ENCODE measurements around the gene DKK3. TPM values are rescaled to one million over a fixed set of nuclear protein-coding genes. Genes with fewer than 3 reads are reported as not detected.
"Not testable (repeated sequence)": the region's sequence is repeated elsewhere in the genome, so short reads cannot be mapped to it uniquely, and the experiment has no call there.

The DKK3 gene
- polyA plus RNA-seq, 3 donors = 46.0 to 69.5 (median 60.4) TPM

- DNase-seq = no peak
Observed at GRCh38 chr11:12043221-12043620, 34.8 kb upstream of the DKK3 start.

- DNase-seq = peak; percentile 55
Observed at GRCh38 chr11:12042215-12042676, 33.8 kb upstream of the DKK3 start.

GRCh38 chr11:12040719-12041118 is 32.3 kb upstream of the DKK3 start:
- not testable (repeated sequence) for DNase-seq

DNA sequence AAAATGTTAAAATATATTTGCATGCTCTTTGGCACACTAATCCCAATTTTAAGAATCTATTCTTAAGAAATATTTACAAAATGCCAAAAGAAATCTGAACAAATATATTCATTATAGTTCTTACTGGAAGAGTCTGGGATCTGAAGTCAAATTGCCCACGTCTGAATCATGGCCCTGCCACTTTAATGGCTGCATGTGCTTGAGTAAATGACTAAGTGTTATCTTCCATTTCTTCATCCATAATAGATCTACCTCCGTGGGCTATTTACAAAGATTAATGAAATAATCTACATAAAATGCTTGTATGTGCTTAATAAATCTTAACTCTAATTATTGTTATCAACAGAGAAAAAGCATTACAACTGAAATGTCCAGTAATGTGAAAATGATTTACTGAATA is 24.5 kb upstream of the DKK3 start:
- no peak for DNase-seq

DNA sequence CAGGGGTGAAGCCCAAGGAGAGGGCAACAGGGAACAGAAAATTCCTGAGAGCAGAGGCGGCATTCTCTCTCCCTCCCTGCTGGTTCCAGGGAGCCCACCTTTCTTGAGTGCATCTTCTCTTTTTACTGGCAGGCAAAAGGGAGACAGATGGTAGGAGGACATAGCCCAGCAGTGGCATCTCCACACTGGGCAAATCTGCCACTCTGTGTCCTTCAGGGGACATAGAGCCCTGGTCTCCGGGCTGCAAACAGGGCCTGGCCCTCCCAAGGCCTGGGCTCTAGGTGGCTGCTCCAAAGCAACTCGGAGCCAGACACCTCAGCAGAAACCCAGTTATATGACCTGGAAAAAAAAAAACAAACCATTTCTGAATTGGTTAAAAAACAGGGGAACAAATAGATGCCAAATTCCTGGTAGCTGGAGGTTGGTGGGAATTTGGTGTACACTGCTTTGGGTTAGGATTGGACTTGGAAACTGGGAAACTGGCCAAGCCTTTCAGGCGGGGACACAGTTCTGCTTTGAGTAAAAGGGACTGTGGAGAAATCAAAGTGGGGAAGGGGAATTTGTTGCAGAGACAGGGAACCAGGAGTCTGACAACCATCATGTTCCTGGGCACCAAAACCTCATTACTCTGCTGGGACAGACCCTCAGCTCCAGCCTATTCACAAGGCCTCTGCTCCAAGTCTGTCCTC is 23.6 kb upstream of the DKK3 start:
- DNase-seq = no peak

- no peak for DNase-seq
Observed at GRCh38 chr11:12029738-12030363, 21.4 kb upstream of the DKK3 start.

DNA sequence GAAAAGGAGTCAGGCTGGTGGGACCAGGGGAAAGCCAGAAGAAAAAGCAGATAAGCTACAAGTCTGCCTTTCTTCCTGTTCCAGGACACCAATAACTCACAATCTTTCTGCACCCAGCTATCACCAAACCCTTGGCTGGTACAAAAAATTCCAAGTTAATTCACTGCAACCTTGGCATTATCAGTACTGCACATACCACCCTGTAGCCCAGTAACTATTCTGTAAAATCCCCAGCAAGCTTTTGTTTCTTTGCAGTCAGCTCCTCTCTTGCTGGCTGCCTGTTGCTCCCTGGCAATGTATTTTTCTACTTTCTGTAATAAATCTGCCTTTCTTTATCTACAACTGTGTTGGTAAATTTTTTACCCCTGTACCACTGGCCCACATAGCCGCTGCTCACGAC is 20.7 kb upstream of the DKK3 start:
- DNase-seq = no peak

DNA sequence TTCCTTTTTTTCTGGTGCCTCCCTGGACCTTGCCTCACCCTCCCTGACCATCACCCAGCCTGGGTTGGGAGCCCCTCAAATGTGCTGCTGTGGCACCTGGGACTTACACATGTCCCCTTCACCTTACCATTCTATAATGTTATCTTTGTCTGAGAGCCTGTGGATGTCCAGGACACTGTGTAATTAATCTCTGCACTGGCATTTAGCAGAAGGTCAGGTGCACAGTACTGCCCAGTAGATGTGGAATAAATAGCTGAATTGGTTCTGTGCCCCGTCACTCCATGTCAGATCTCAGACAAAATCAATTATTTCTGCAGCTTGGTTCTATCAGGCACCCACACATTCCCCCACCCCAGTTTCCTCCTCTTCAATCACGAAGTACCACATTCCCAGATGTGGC is 19.9 kb upstream of the DKK3 start:
- DNase-seq = no peak

GRCh38 chr11:12026331-12027211 is 18.1 kb upstream of the DKK3 start:
- no peak for DNase-seq

DNA sequence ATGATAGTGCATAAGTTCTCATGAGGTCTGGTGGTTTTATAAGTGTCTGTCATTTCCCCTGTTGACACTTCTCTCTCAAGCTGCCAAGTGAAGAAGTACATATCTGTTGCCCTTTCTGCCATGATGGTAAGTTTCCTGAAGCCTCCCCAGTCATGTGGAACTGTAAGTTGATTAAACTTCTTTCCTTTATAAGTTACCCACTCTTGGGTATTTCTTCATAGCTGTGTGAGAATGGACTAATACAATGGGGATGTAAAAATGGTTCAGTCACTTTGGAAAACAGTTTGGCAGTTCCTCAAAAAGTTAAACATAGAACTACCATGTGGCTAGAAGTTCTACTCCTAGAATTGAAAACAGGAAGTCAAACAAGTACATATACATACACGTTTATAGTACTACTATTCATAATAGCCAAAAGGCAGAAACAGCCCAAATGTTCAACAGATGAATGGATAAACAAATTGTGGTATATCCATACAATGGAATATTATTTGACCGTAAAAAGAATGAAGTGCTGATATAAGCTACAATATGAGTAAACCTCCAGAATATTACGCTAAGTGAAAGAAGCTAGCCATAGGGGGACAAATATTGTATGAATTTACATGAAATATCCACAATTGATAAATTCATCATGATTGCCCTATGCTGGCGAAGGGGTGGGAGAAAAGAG is 16.0 kb upstream of the DKK3 start:
- DNase-seq = no peak

GRCh38 chr11:12023015-12023414 is 14.6 kb upstream of the DKK3 start:
- DNase-seq = no peak

- DNase-seq = no peak
Observed at GRCh38 chr11:12020546-12020945, 12.1 kb upstream of the DKK3 start.

DNA sequence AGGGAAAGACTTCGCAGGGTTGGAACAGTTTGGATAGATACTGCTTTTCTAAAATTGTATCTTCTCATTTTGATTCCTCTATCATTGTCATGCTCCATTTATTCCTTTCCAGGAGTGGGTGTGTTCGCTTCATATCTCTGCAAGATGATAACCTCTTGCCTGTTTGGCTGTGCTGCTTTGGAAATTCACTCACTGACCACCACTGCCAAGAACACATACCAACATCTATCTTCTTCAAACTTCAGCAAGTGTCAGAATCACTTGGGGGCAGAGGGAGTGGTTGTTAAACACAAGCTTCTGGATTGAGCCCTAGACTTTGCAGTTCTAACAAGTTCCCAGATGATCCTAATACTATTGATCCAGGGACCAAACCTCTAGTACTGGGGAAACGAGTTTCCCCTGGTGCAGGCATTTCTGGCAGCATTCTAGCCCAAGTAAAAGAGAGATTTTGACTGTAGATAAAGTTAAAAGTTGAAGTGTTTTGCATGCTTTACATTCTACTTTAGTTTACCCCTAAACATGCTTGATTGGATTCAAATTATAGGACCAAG is 11.5 kb upstream of the DKK3 start:
- no peak for DNase-seq

DNA sequence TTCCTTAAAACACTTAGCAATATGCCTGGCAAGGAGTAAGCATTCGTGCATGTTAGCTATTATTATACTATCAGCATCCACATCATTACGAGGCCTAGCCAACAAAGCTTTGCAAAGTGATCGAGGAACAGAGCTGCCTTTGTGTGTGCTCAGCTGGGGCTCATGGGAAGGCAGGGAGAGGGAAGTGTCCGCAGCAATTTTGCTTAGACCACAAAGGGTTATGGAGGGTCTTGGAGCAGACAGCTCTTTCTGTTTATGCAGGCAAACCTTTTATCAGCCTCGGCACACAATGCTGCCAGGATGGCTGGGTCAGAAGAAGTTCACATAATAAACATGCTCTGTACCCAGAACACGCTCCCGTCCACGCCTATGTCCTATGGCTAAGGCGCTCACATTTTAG is 10.9 kb upstream of the DKK3 start:
- DNase-seq = peak; percentile 17

GRCh38 chr11:12017865-12018453 is 9.5 kb upstream of the DKK3 start:
- DNase-seq = no peak

- DNase-seq = no peak
Observed at GRCh38 chr11:12017243-12017678, 8.8 kb upstream of the DKK3 start.

DNA sequence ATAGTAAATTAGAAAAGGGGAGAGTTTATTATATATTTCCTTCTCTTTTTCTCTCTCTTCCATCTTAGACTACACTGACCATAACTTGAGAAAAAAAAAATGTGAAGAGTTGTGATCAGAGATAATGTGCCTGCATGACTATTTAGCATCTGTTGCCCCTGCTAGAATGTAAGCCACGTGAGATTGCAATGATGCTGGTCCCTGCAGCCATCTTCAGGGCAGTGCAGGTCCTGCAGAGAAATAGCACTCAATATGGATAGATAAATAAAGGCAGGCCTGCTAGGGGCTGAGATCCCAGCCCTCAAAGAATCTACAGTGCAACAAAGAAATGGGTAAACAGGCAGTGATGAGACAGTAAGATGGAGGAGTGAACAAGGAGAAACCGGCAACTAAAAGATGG is 7.8 kb upstream of the DKK3 start:
- no peak for DNase-seq

DNA sequence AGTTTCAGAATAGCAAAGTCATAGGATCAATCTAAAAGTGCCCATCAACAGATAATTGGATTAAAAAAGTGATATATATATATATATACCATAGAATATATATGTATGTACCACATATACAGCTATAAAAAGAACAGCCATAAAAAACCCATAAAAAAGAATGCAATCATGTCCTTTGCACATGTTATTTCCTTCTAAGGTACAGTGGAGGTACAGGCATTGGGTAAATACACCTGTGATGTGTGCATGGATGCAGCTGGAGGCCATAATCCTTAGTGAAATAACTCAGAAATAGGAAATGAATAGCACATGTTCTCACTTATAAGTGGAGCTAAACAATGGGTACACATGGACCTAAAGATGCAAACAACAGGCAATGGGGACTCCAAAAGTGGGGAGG is 7.1 kb upstream of the DKK3 start:
- no peak for DNase-seq

DNA sequence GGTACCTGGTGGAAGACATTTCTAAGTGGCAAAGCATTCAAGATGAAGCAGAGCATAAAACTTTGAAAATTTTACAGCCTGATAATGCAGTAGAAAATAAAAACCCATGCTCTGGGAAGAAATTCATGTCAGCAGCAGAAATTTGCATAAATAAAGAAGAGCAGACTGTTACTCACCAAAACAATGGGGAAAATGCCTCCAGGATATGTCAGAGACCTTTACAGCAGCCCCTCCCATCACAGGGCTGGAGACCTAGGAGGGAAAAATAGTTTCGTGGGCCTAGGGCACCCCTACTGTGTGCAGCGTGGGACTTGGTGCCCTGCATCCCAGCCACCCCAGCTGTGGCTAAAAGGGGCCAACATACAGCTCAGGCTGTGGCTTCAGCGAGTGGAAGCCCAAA is 5.4 kb upstream of the DKK3 start:
- no peak for DNase-seq

DNA sequence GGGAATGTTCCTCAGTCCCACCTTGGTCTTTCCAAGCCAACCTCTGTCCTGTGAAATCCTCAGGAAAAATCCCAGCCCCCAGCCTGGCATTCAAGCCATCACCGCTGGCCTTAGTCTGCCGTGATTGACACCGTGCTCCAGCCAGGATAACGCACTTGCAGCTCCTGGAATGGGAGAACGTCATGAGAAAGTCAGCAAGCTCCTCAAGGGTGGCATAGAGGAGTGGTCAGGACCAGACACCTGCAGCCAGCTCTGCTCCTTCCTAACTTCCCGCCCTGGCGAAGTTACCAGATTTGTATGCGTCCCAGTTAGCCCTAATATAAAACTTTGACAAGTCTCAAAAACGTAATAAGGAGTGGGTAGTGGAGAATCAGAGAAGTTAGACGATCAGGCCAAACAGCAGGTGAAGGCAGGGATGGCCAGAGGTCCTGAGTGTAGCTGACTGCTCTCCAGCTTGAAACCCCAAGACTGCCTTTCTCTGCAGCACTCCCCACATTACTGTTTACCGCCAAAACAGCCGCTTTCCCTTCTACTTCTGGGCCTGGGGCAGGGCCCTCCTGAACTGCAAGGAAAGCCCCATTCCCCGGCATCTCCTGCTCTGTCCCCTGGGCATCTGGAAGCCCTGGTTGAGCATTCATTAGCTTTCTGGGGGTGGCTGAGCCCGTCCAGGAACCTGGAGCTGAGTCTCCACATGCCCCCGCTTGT is 1.3 kb upstream of the DKK3 start:
- DNase-seq = no peak
